Endothelial cell (in vitro differentiated cells): ENCODE data around the gene TMEM132E. TPM values are rescaled to one million over a fixed set of nuclear protein-coding genes. Genes with fewer than 3 reads are reported as not detected.

Source experiments
- DNase-seq: peaks from one replicate; pipeline ENCODE4 v3.0.0; 2021; ENCODE audit warnings: low spot score
- H3K27ac Mint-ChIP-seq: one replicate; pipeline ENCODE4 v1.8.0; 2021; ENCODE audit warnings: mixed read lengths, inconsistent platforms; ENCODE audit not compliant: unreplicated experiment
- H3K27me3 Mint-ChIP-seq: one replicate; pipeline ENCODE4 v1.8.0; 2021; ENCODE audit warnings: mild to moderate bottlenecking, moderate library complexity, mixed read lengths, inconsistent platforms; ENCODE audit not compliant: unreplicated experiment
- H3K36me3 Mint-ChIP-seq: one replicate; pipeline ENCODE4 v1.8.0; 2021; ENCODE audit warnings: mild to moderate bottlenecking, low read depth, mixed read lengths, inconsistent platforms; ENCODE audit not compliant: unreplicated experiment
- H3K4me1 Mint-ChIP-seq: one replicate; pipeline ENCODE4 v1.8.0; 2021; ENCODE audit warnings: mild to moderate bottlenecking, mixed read lengths, inconsistent platforms; ENCODE audit not compliant: unreplicated experiment
- H3K4me3 Mint-ChIP-seq: one replicate; pipeline ENCODE4 v1.8.0; 2021; ENCODE audit warnings: mild to moderate bottlenecking, mixed read lengths, inconsistent platforms; ENCODE audit not compliant: unreplicated experiment
- H3K9me3 Mint-ChIP-seq: one replicate; pipeline ENCODE4 v1.8.0; 2021; ENCODE audit warnings: mixed read lengths, inconsistent platforms; ENCODE audit not compliant: unreplicated experiment
- CTCF ChIP-seq: fragments of 200-600 bp; sonication (generic); IDR thresholded peaks from one replicate; pipeline ENCODE4 v1.5.0; 2021; ENCODE audit warnings: antibody characterized with exemption; ENCODE audit not compliant: unreplicated experiment
- total RNA-seq: library from RNA; stranded (reverse); fragmentation: NEBNext Ultra II Directional; extraction: Animal tissue kit (Norgen Biotek cat#: 25700); gene quantifications from one replicate; pipeline ENCODE4 v1.2.1, GENCODE V29; 2021; ENCODE audit not compliant: unreplicated experiment

Gene TMEM132E
- total RNA-seq, 1 donor from 2014 or later: 0.08 TPM

- DNase-seq: no peak
- Mint-ChIP-seq H3K36me3 (no peaks in the 10 kb centered on the region), H3K9me3 (no peaks in the 10 kb centered on the region), H3K4me3 (no peak overlapping the region), H3K27ac (no peak overlapping the region), H3K4me1 (no peaks in the 10 kb centered on the region), H3K27me3 (peaks cover 17% of the 10 kb centered on the region)
- TF ChIP-seq CTCF: no peak
Measured at GRCh38 chr17:34588266-34588665, 8.9 kb downstream of the TMEM132E start.

- no peak for DNase-seq
- no peak for TF ChIP-seq CTCF
- Mint-ChIP-seq H3K9me3 (no peaks in the 10 kb centered on the region), H3K27ac (no peak overlapping the region), H3K4me3 (no peak overlapping the region), H3K36me3 (no peaks in the 10 kb centered on the region), H3K4me1 (no peaks in the 10 kb centered on the region), H3K27me3 (peaks cover 19% of the 10 kb centered on the region)
Measured at GRCh38 chr17:34589120-34589965, 10.0 kb downstream of the TMEM132E start.

GRCh38 chr17:34592002-34592401 lies 12.6 kb downstream of the TMEM132E start:
- no peaks in the 10 kb centered on the region for H3K9me3 Mint-ChIP-seq

GRCh38 chr17:34596920-34597319 lies 17.5 kb downstream of the TMEM132E start:
- H3K4me3 Mint-ChIP-seq: no peak overlapping the region
- H3K27ac Mint-ChIP-seq: no peak overlapping the region
- no peaks in the 10 kb centered on the region for H3K36me3 Mint-ChIP-seq
- H3K4me1 Mint-ChIP-seq: no peaks in the 10 kb centered on the region
- peaks cover 9% of the 10 kb centered on the region for H3K27me3 Mint-ChIP-seq
- no peak for TF ChIP-seq CTCF
- no peak for DNase-seq
- no peaks in the 10 kb centered on the region for H3K9me3 Mint-ChIP-seq

More at GRCh38 chr17:34592002-34592401, 12.6 kb downstream of the TMEM132E start:
- no peaks in the 10 kb centered on the region for H3K36me3 Mint-ChIP-seq
- DNase-seq: no peak
- H3K27ac Mint-ChIP-seq: no peak overlapping the region
- no peak overlapping the region for H3K4me3 Mint-ChIP-seq
- TF ChIP-seq CTCF: no peak
- H3K27me3 Mint-ChIP-seq: peaks cover 7% of the 10 kb centered on the region
- H3K4me1 Mint-ChIP-seq: no peaks in the 10 kb centered on the region

GRCh38 chr17:34598161-34598776 lies 18.9 kb downstream of the TMEM132E start:
- H3K27ac Mint-ChIP-seq: no peak overlapping the region
- no peaks in the 10 kb centered on the region for H3K36me3 Mint-ChIP-seq
- peaks cover 9% of the 10 kb centered on the region for H3K27me3 Mint-ChIP-seq
- H3K9me3 Mint-ChIP-seq: no peaks in the 10 kb centered on the region
- H3K4me1 Mint-ChIP-seq: no peaks in the 10 kb centered on the region
- DNase-seq: no peak
- no peak for TF ChIP-seq CTCF
- no peak overlapping the region for H3K4me3 Mint-ChIP-seq
